Neural cell (in vitro differentiated cells): ENCODE measurements around the gene SLC26A2. TPM values are rescaled to one million over a fixed set of nuclear protein-coding genes. Genes with fewer than 3 reads are reported as not detected.

Experiments used
- H2AFZ ChIP-seq: fragments of 200-600, 300-800 bp; sonication (generic), shearing (Covaris generic); 2 replicates; pipeline ENCODE4 v1.6.0; 2014; ENCODE audit warnings: low read depth, mild to moderate bottlenecking, antibody characterized with exemption, low read length, moderate library complexity
- H3F3A ChIP-seq: fragments of 200-600 bp; shearing (Covaris generic); 2 replicates; pipeline ENCODE4 v1.6.1; 2016; ENCODE audit warnings: mild to moderate bottlenecking, moderate library complexity, mixed read lengths, antibody characterized with exemption, low read length; ENCODE audit not compliant: insufficient read depth, poor library complexity, severe bottlenecking
- H3K27ac ChIP-seq: fragments of 200-600, 300-800 bp; sonication (generic), shearing (Covaris generic); 2 replicates; pipeline ENCODE4 v1.5.1; 2014; ENCODE audit warnings: mild to moderate bottlenecking, low read length, moderate library complexity
- H3K27me3 ChIP-seq: fragments of 300-800, 200-600 bp; sonication (generic), shearing (Covaris generic); 2 replicates; pipeline ENCODE4 v1.6.0; 2014; ENCODE audit warnings: mild to moderate bottlenecking, low read depth, low read length, moderate library complexity; ENCODE audit not compliant: insufficient read depth
- H3K36me3 ChIP-seq: fragments of 300-800, 200-600 bp; sonication (generic), shearing (Covaris generic); 2 replicates; pipeline ENCODE4 v1.5.1; 2014; ENCODE audit warnings: mild to moderate bottlenecking, antibody characterized with exemption, low read length, moderate library complexity; ENCODE audit not compliant: insufficient read depth
- H3K4me2 ChIP-seq: fragments of 300-800, 200-600 bp; sonication (generic), shearing (Covaris generic); 2 replicates; pipeline ENCODE4 v1.6.0; 2014; ENCODE audit warnings: mild to moderate bottlenecking, low read length
- H3K4me3 ChIP-seq: fragments of 300-800, 200-600 bp; sonication (generic), shearing (Covaris generic); 2 replicates; pipeline ENCODE4 v1.5.1; 2014; ENCODE audit warnings: mild to moderate bottlenecking, low read length, moderate library complexity
- H3K79me2 ChIP-seq: fragments of 200-600 bp; shearing (Covaris generic); replicated peaks from 2 replicates; pipeline ENCODE4 v1.6.0; 2014; ENCODE audit warnings: mild to moderate bottlenecking, low read length, moderate library complexity; ENCODE audit not compliant: insufficient read depth
- H3K9ac ChIP-seq: fragments of 300-800, 200-600 bp; sonication (generic), shearing (Covaris generic); 2 replicates; pipeline ENCODE4 v1.6.1; 2016; ENCODE audit warnings: mild to moderate bottlenecking, low read length, mixed read lengths
- H3K9me2 ChIP-seq: fragments of 200-600 bp; shearing (Covaris generic); 2 replicates; pipeline ENCODE4 v1.6.1; 2016; ENCODE audit warnings: mild to moderate bottlenecking, low read length, mixed read lengths; ENCODE audit not compliant: insufficient read depth
- H3K9me3 ChIP-seq: fragments of 200-600, 300-800 bp; sonication (generic), shearing (Covaris generic); 2 replicates; pipeline ENCODE4 v1.6.1; 2016; ENCODE audit warnings: mild to moderate bottlenecking, mixed run types, low read length, moderate library complexity, mixed read lengths
- H4K20me1 ChIP-seq: fragments of 200-600 bp; shearing (Covaris generic); 2 replicates; pipeline ENCODE4 v1.6.1; 2016; ENCODE audit warnings: mild to moderate bottlenecking, mixed run types; ENCODE audit not compliant: insufficient read depth
- EP300 ChIP-seq: fragments of 450-650 bp; conservative IDR thresholded peaks from 2 replicates; pipeline ENCODE4 v1.6.1; 2014; ENCODE audit warnings: antibody characterized with exemption, mild to moderate bottlenecking, moderate library complexity; ENCODE audit not compliant: poor library complexity, severe bottlenecking
- EZH2 ChIP-seq: fragments of 200-600, 300-800 bp; shearing (Covaris generic), sonication (generic); IDR thresholded peaks from 2 replicates; pipeline ENCODE4 v1.6.1; 2014; ENCODE audit warnings: antibody characterized with exemption, low read length, borderline replicate concordance, mild to moderate bottlenecking; ENCODE audit not compliant: insufficient read depth, poor library complexity, severe bottlenecking
- MXI1 ChIP-seq: fragments of 450-650 bp; conservative IDR thresholded peaks from 2 replicates; pipeline ENCODE4 v1.6.1; 2014; ENCODE audit warnings: antibody characterized with exemption, mild to moderate bottlenecking; ENCODE audit not compliant: poor library complexity, severe bottlenecking
- POLR2AphosphoS5 ChIP-seq: IDR thresholded peaks from 2 replicates; pipeline ENCODE4 v1.6.1; 2012
- RAD21 ChIP-seq: fragments of 450-650 bp; conservative IDR thresholded peaks from 2 replicates; pipeline ENCODE4 v1.6.1; 2014; ENCODE audit warnings: antibody characterized with exemption, mild to moderate bottlenecking, moderate library complexity
- SMC3 ChIP-seq: fragments of 450-650 bp; conservative IDR thresholded peaks from 2 replicates; pipeline ENCODE4 v1.6.1; 2014; ENCODE audit warnings: antibody characterized with exemption, mild to moderate bottlenecking, moderate library complexity; ENCODE audit not compliant: poor library complexity
- TAF1 ChIP-seq: IDR thresholded peaks from 2 replicates; pipeline ENCODE4 v1.6.1; 2012; ENCODE audit warnings: low read depth
- polyA plus RNA-seq: library from polyadenylated mRNA; depleted of rRNA; stranded (reverse); fragments of >200 nt; gene quantifications from 2 replicates; pipeline ENCODE4 v1.2.3, GENCODE V29; 2014
- TF ChIP-seq, protein P1 (sequence below): IDR thresholded peaks from 2 replicates; pipeline ENCODE4 v1.6.1; 2012; ENCODE audit warnings: borderline replicate concordance
- TF ChIP-seq, protein P2 (sequence below): fragments of 450-650 bp; IDR thresholded peaks from 2 replicates; pipeline ENCODE4 v1.5.1; 2014; ENCODE audit warnings: antibody characterized with exemption, mild to moderate bottlenecking, moderate library complexity; ENCODE audit not compliant: poor library complexity, severe bottlenecking

SLC26A2 gene
- polyA plus RNA-seq, 1 donor from 2014 or later, result 5.4 TPM

DNA sequence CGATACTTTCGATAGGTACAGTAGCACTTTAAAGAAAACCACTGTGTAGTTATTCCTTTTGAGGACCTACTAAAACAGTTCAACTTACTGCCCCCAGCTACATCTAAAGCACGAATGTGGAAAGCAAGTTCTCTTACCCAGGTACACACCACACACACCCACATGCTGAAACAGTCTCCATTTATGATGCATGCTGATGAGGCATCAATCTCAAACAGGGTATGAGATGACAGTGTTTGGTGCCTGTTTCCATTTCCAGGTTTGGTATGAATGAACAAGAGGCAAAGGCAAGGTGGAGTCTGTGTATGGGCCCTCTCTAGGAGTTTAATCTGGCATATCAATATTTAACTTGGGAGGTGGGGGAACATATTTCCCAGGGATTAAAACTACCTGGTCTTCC, 53.9 kb downstream of the SLC26A2 start:
- no peaks in the 10 kb centered on the region for H3K27me3 ChIP-seq
- no peaks in the 10 kb centered on the region for H4K20me1 ChIP-seq
- no peak overlapping the region for H3K9ac ChIP-seq
- H3F3A ChIP-seq, result no peaks in the 10 kb centered on the region
- no peak overlapping the region for H3K27ac ChIP-seq
- H3K4me2 ChIP-seq, result no peak overlapping the region
- no peak overlapping the region for H2AFZ ChIP-seq
- H3K79me2 ChIP-seq, result peaks cover 4% of the 10 kb centered on the region
- peaks cover 11% of the 10 kb centered on the region for H3K9me3 ChIP-seq
- TF ChIP-seq MXI1 (no peak), RAD21 (no peak), EP300 (no peak), TAF1 (no peak), SMC3 (no peak), EZH2 (no peak), POLR2AphosphoS5 (no peak)
- TF ChIP-seq, protein P1, sequence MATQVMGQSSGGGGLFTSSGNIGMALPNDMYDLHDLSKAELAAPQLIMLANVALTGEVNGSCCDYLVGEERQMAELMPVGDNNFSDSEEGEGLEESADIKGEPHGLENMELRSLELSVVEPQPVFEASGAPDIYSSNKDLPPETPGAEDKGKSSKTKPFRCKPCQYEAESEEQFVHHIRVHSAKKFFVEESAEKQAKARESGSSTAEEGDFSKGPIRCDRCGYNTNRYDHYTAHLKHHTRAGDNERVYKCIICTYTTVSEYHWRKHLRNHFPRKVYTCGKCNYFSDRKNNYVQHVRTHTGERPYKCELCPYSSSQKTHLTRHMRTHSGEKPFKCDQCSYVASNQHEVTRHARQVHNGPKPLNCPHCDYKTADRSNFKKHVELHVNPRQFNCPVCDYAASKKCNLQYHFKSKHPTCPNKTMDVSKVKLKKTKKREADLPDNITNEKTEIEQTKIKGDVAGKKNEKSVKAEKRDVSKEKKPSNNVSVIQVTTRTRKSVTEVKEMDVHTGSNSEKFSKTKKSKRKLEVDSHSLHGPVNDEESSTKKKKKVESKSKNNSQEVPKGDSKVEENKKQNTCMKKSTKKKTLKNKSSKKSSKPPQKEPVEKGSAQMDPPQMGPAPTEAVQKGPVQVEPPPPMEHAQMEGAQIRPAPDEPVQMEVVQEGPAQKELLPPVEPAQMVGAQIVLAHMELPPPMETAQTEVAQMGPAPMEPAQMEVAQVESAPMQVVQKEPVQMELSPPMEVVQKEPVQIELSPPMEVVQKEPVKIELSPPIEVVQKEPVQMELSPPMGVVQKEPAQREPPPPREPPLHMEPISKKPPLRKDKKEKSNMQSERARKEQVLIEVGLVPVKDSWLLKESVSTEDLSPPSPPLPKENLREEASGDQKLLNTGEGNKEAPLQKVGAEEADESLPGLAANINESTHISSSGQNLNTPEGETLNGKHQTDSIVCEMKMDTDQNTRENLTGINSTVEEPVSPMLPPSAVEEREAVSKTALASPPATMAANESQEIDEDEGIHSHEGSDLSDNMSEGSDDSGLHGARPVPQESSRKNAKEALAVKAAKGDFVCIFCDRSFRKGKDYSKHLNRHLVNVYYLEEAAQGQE, result no peak
- TF ChIP-seq, protein P2, sequence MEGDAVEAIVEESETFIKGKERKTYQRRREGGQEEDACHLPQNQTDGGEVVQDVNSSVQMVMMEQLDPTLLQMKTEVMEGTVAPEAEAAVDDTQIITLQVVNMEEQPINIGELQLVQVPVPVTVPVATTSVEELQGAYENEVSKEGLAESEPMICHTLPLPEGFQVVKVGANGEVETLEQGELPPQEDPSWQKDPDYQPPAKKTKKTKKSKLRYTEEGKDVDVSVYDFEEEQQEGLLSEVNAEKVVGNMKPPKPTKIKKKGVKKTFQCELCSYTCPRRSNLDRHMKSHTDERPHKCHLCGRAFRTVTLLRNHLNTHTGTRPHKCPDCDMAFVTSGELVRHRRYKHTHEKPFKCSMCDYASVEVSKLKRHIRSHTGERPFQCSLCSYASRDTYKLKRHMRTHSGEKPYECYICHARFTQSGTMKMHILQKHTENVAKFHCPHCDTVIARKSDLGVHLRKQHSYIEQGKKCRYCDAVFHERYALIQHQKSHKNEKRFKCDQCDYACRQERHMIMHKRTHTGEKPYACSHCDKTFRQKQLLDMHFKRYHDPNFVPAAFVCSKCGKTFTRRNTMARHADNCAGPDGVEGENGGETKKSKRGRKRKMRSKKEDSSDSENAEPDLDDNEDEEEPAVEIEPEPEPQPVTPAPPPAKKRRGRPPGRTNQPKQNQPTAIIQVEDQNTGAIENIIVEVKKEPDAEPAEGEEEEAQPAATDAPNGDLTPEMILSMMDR, result no peak
- no peaks in the 10 kb centered on the region for H3K9me2 ChIP-seq
- H3K36me3 ChIP-seq, result peaks cover 36% of the 10 kb centered on the region
- no peak overlapping the region for H3K4me3 ChIP-seq

DNA sequence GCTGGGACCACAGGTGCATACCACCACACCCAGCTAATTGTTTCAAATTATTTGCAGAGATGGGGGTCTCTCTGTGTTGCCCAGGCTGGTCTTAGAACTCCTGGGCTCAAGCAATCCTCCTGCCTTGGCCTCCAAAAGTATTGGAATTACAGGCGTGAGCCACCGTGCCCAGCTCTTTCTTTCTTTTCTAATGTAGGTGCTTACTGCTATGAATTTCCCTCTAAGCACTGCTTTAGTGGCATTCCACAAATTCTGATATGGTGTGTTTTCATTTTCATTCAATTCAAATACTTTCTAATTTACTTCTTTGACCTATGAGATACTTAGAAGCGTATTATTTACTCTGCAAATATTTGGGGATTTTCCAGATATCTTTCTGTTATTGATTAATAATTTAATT, 54.9 kb downstream of the SLC26A2 start:
- peaks cover 11% of the 10 kb centered on the region for H3K9me3 ChIP-seq
- H4K20me1 ChIP-seq, result no peaks in the 10 kb centered on the region
- H3K79me2 ChIP-seq, result peaks cover 4% of the 10 kb centered on the region
- H3K27me3 ChIP-seq, result no peaks in the 10 kb centered on the region
- H3K36me3 ChIP-seq, result peaks cover 34% of the 10 kb centered on the region
- H2AFZ ChIP-seq, result no peak overlapping the region
- H3K4me2 ChIP-seq, result no peak overlapping the region
- no peaks in the 10 kb centered on the region for H3K9me2 ChIP-seq
- no peak overlapping the region for H3K9ac ChIP-seq
- H3K27ac ChIP-seq, result no peak overlapping the region
- TF ChIP-seq TAF1 (no peak), SMC3 (no peak), RAD21 (no peak), EP300 (no peak), MXI1 (no peak), POLR2AphosphoS5 (no peak), EZH2 (no peak)
- TF ChIP-seq, protein P2, result no peak
- TF ChIP-seq, protein P1, result no peak
- H3F3A ChIP-seq, result no peaks in the 10 kb centered on the region
- no peak overlapping the region for H3K4me3 ChIP-seq
